Measurements from ENCODE around the gene ZNF829. TPM values are rescaled to one million over a fixed set of nuclear protein-coding genes. Genes with fewer than 3 reads are reported as not detected.

ZNF829 gene
- total and polyA plus RNA-seq, 8 donors = 2.4 to 7.6 (median 7.1) TPM

GRCh38 chr19:36894849-36895383, 21.2 kb downstream of the ZNF829 start:
- peaks cover 20 to 100% of the 10 kb centered on the region in 2 donors for H3K9me3 ChIP-seq
- H3K27me3 ChIP-seq = no peaks in the 10 kb centered on the region
- no peak for ATAC-seq
- H3K36me3 ChIP-seq = peaks cover 6 to 100% of the 10 kb centered on the region in 2 donors
- H3K27ac ChIP-seq = no peak overlapping the region
- no peaks in the 10 kb centered on the region for H3K4me1 ChIP-seq
- no peak for TF ChIP-seq CTCF (IDR thresholded peaks at IDR 0.05)
- DNase-seq = no peak
- intact Hi-C loops (cut with DNase I) = no loop called here
- H3K4me3 ChIP-seq = no peak overlapping the region

DNA sequence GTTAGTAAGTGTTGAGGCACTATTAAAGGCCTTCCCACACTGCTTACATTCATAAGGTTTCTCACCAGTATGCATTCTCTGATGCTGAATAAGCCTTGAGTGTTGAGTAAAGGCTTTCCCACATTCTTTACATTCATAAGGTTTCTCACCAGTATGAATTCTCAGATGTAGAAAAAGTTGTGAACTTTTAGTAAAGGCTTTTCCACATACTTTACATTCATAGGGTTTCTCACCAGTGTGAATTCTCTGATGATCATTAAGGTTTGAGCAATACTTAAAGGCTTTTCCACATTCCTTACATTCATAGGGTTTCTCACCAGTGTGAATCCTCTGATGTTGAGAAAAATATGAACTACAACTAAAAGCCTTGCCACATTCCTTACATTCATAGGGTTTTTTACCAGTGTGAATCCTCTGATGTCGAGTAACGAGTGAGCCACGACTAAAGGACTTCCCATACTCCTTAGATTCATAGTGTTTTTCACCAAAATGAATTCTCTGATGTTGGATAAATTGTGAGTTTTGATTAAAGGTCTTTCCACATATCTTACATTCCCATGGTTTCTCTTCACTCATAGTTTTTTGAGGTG, 24.2 kb downstream of the ZNF829 start:
- H3K36me3 ChIP-seq = peaks cover 6 to 85% of the 10 kb centered on the region in 2 donors
- peaks cover 20 to 100% of the 10 kb centered on the region in 2 donors for H3K9me3 ChIP-seq
- H3K4me3 ChIP-seq = no peak overlapping the region
- H3K27ac ChIP-seq = no peak overlapping the region
- DNase-seq (no peak), ATAC-seq (no peak)
- no peak for TF ChIP-seq CTCF (IDR thresholded peaks at IDR 0.05)
- intact Hi-C loops (cut with DNase I) = no loop called here
- H3K27me3 ChIP-seq = no peaks in the 10 kb centered on the region
- no peaks in the 10 kb centered on the region for H3K4me1 ChIP-seq

DNA sequence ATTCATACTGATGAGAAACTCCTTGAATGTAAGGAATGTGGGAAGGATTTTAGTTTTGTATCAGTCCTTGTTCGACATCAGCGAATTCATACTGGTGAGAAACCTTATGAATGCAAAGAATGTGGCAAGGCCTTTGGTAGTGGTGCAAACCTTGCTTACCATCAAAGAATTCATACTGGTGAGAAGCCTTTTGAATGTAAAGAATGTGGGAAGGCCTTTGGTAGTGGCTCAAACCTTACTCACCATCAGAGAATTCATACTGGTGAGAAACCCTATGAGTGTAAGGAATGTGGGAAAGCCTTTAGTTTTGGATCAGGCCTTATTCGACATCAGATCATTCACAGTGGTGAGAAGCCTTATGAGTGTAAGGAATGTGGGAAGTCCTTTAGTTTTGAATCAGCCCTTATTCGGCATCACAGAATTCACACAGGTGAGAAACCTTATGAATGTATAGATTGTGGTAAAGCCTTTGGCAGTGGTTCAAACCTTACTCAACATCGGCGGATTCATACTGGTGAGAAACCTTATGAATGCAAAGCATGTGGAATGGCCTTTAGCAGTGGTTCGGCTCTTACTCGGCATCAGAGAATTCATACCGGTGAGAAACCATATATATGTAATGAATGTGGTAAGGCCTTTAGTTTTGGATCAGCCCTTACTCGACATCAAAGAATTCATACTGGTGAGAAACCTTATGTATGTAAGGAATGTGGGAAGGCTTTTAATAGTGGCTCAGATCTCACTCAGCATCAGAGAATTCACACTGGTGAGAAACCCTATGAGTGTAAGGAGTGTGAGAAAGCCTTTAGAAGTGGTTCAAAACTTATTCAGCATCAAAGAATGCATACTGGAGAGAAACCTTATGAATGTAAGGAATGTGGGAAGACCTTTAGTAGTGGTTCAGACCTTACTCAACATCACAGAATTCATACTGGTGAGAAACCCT, 38.8 kb downstream of the ZNF829 start:
- H3K36me3 ChIP-seq = peaks cover 0 to 81% of the 10 kb centered on the region in 2 donors
- H3K27me3 ChIP-seq = no peaks in the 10 kb centered on the region
- TF ChIP-seq CTCF (IDR thresholded peaks at IDR 0.05) = no peak
- H3K27ac ChIP-seq = no peak overlapping the region
- H3K4me3 ChIP-seq = no peak overlapping the region
- peaks cover 11 to 100% of the 10 kb centered on the region in 2 donors for H3K9me3 ChIP-seq
- intact Hi-C loops (cut with DNase I) = no loop called here
- no peak for ATAC-seq
- no peaks in the 10 kb centered on the region for H3K4me1 ChIP-seq
- no peak for DNase-seq

DNA sequence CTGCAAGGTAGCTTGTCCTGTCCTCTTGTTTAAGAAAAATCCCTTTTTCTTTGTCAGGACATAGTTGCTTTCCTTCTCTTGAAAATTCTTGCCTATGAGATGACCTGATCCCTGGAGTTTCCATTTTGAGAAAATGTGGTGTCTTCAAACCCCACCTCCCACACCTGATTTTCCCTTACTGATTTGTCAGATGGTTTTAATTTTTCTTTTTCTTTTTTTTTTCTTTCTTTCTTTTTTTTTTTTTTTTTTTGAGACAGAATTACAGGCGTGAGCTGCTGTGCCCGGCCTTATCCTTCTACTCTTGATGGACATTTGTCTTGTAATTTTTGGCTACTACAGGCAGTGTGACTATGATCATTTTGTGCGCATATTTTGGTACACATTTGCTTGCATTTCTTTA, 64.2 kb downstream of the ZNF829 start:
- no peak for TF ChIP-seq CTCF (IDR thresholded peaks at IDR 0.05)
- Histone ChIP-seq H3K27ac (no peak overlapping the region), H3K4me3 (peak overlapping the region in 1 of 2 donors; percentile 69), H3K9me3 (peaks cover 0 to 42% of the 10 kb centered on the region in 2 donors), H3K36me3 (peaks cover 0 to 44% of the 10 kb centered on the region in 2 donors), H3K4me1 (peaks cover 4 to 9% of the 10 kb centered on the region in 2 donors), H3K27me3 (no peaks in the 10 kb centered on the region)
- DNase-seq (no peak), ATAC-seq (no peak)
- intact Hi-C loops (cut with DNase I) = no loop called here

Measured in left lung (tissue), 10 donors.